Islet of Langerhans (tissue), 1 donor: ENCODE measurements around the gene PIP5KL1.

Source experiments
- FAIRE-seq: peaks from one replicate; lab custom pipeline; 2011; peaks lifted over from hg19 to GRCh38; lab: Jason Lieb, UNC

The PIP5KL1 gene

DNA sequence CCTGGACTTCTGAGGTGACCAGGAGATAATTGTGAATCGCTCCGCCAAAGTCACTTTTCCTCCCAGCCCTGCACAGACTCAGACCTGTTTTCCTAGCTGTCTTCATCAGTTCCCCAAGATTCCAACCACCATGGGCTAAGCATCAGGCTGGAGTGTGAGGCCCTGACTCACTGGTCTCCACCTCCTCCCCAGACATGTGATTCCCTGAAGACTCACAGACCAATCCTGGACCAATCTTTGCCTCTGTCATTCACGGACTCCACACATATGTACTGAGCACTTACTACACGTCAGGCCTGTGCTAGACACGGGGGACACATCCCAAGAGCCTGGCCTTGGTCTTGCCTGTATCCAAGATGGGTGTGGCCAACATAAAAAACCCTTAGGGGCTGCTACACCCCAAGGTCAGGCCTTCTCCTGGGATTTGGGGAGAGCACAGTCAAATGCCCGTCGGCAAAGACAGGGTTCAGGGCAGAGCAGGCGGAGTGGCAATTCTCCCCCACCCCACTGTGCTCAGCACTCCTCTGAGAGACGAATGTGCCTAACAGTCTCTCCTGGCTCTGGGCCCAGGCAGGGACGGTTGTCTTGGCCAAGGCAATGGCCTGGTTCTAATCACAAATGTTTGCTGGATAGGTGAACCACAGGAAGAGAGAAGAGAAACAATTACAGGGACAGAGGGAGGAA is 38.3 kb upstream of the PIP5KL1 start:
- FAIRE-seq, result no peak

GRCh38 chr9:127968042-127968441 is 37.5 kb upstream of the PIP5KL1 start:
- FAIRE-seq, result no peak

- FAIRE-seq, result no peak
Observed at GRCh38 chr9:127967151-127967809, 36.7 kb upstream of the PIP5KL1 start.

DNA sequence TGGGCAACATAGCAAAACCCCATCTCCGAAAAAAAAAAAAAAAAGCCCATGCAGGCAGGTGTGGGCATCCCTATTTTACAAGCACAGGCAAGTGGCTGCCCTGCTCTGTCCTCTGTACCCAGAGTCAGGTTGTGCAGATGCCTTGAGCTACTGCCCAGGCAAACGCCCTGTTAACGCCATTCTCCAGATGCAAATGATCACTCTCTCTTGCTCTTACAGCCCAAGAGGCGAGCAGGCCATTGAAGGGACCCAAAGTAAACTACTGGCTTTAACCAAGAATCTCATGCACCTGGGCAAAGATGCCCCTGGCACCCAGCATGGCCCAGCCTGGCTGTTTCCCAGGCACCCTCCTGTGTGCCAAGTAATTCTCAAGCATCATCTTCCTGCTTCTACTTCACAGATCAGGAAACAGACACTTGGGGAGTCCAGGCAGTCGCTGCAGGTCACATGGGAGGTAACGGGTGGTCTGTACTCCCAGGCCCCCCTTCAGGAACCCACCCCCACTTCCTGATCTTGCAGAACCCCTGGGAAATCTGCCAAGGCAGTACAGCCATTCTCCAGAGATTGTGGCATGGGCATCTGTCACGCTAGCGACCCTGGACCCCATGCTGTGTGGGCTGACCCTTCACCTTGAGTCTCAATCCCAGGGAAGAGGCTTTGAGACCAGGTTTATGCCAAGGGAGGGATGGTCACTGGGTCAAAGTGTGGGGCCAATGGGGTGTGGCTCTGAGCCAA is 36.0 kb upstream of the PIP5KL1 start:
- no peak for FAIRE-seq

- FAIRE-seq, result no peak
Observed at GRCh38 chr9:127965953-127966352, 35.4 kb upstream of the PIP5KL1 start.

DNA sequence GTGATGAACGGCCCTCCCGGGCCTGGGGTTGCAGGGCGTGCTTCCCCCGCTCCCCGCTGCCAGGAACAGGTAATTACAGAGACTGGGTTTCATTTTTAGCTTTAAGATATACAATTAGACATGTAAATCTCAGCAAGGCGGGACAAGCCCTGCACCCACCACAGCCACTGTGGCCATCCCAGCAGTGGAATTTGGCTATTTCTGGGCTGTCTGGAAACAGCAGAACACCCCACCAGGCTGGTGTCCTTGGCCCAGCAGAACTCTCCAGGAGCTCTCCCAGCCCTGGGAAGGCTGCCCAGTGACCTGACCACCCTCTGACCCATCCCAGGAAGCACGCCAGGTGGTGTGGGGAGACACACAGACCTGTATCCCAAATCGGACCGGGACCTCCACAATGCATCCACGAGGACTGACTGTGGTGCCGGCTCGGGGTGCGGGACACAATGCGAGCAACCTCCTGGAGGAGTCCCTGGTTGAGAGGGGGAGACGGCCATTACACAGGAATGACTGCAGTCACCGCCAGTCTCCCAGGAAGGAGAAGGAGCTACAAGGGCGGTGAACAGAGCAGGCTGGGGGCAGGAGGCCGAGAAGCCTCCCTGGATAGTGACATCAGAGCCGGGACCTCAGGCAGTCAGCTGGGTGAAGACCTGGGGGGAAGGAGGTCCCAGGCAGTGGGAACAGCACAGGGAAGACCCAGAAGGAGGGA is 32.9 kb upstream of the PIP5KL1 start:
- no peak for FAIRE-seq

- FAIRE-seq, result no peak
Observed at GRCh38 chr9:127963041-127963358, 32.4 kb upstream of the PIP5KL1 start.

GRCh38 chr9:127962278-127962677 is 31.7 kb upstream of the PIP5KL1 start:
- no peak for FAIRE-seq

GRCh38 chr9:127961613-127962155 is 31.1 kb upstream of the PIP5KL1 start:
- no peak for FAIRE-seq

GRCh38 chr9:127961155-127961490 is 30.5 kb upstream of the PIP5KL1 start:
- FAIRE-seq, result no peak

DNA sequence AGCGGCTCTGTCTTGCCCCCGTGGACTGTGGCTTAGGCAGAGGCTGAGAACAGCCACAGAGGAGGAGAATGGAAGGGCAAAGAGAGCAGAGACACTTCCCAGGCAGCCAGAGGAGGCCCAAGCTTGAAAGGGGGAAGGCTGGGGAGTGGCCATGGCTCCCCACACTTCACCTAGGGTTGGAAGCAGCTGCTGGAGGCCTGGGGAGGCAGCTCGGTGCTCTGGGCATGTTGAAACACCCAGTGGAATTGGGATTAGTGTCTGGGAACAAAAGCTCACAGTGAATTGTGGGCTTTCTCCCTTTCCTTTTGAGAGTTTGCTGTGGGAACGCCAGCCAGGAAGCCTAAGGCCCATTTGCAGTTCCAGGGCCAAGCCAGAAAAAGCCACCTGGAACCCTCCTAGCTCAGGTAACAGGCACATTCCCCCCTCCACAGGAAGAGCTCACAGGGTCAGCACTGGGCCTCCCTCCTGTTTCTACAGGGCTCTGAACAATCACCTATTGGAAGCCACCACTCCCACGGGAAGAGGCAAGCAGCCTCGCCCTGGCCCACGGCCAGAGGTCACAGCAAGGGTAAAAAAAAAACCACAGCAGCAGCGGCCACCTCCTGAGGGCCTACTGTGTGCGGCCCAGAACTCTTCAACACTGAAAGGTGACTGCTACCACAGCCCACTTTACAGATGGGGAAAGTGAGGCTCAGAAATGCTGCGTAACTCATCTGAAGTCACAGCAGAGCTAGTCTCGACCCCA is 30.0 kb upstream of the PIP5KL1 start:
- FAIRE-seq, result no peak

DNA sequence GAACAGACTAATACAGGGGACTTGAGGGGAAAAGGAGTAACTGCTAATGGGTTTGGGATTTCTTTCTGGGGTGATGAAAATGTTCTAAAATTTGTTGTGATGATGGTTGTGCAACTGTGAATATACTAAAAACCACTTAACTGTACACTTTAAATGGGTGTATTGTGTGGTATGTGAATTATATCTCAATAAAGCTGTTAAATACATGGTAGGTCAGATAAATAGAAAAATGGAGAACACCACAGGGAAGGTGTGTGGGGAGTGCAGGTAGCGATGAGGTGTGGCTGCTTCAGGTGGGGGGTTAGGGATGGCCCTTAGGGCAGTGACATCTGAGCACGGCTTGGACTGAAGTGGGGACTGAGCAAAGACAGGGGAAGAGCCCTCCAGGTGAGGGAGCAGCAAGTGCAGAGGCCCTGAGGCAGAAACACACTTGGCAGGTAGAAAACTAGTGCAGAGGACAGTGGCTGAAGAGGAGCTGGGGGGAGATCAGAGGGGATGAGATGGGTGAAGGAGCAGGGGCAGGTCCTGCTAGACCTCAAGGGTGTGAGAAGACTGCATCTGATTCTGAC is 29.3 kb upstream of the PIP5KL1 start:
- no peak for FAIRE-seq

GRCh38 chr9:127959398-127959797 is 28.8 kb upstream of the PIP5KL1 start:
- no peak for FAIRE-seq

GRCh38 chr9:127958728-127959127 is 28.2 kb upstream of the PIP5KL1 start:
- no peak for FAIRE-seq

DNA sequence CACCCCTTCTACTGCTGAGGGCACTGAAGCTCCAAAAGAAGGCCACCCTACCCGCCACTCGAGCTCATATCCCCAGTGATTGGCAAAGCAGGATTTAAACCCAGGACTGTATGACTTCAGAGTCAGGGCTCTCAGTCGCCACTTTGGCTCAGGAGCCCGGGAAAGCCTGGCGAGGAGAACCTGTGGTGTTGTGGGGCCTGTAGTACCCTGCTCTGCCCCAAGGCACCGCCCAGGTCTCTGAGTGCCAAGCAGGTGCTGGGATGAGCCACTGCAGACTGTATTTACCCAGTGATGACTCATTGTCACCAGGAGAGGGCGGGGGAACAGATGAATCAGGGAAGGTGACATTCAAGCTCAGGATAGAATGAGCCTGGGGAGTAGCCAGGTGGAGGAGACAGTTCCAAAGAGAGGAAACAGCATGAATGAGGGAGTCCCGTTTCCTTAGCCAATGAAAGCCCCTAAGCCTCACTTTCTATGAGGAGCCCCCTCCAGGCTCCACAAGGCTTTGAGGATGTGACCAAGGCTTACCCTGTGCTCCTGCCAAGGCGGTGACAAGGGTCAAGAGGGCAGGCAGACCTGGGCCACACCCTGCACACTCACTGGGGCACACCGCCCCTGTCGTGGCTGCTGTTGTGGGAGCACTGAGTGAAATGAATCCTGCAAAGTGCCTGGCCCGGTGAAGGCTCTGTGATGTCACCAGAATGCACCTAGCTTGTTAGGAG is 24.9 kb upstream of the PIP5KL1 start:
- peak; percentile 64 for FAIRE-seq

DNA sequence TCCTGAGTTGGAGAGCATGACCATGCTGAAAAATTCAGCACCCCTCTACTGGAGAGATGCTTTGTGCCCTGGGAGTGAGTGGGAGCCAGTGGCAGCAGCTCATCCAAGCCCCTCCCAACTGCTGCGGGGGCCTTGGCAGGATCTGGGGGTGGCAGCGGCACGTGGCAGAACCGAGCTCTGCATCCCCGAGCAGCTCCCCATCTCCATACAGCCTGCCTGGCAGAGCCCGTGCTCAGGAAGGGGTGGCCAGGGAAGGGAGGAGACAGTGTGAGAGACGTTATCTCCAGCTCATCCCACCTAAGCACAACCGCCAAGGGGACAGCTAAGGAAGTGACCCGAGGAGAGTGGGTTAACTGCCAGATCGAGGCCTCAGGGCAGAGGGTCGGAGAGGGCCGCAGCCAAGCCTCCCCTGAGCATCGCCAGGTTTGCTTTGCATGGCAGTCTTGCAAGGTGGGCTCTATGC is 24.3 kb upstream of the PIP5KL1 start:
- no peak for FAIRE-seq

- no peak for FAIRE-seq
Observed at GRCh38 chr9:127953768-127954505, 23.4 kb upstream of the PIP5KL1 start.

DNA sequence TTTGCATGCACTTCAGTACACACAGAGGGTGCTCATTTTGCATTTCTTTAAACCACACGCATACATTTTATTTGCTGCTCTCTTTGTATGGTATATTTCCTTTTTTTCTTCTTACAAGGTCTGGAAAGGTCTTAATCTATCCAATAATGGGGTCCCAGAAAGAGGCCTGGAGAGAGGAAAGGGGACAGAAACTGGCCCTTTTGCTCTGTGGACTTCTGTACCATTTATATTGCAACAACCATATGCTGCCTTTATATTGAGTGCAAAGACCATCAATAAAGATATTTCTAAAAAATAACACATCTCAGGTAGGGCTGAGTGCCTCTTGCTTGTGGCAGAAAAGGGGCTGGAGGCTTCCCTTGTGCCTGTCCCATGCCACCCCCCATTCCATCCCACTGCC is 22.6 kb upstream of the PIP5KL1 start:
- no peak for FAIRE-seq

- FAIRE-seq, result no peak
Observed at GRCh38 chr9:127950513-127951289, 20.1 kb upstream of the PIP5KL1 start.
